Loucy (cell line): ENCODE results near the gene TAS1R3.

Experiments used
- CTCF ChIP-seq: fragments of 200-600 bp; sonication (generic); conservative IDR thresholded peaks from 2 replicates; pipeline ENCODE4 v1.5.1; 2014; ENCODE audit warnings: mild to moderate bottlenecking, antibody characterized with exemption, low read length
- EZH2phosphoT487 ChIP-seq: fragments of 200-600 bp; IDR thresholded peaks from 2 replicates; pipeline ENCODE4 v1.6.1; 2018; ENCODE audit warnings: antibody characterized with exemption, mild to moderate bottlenecking, moderate library complexity, borderline replicate concordance

DNA sequence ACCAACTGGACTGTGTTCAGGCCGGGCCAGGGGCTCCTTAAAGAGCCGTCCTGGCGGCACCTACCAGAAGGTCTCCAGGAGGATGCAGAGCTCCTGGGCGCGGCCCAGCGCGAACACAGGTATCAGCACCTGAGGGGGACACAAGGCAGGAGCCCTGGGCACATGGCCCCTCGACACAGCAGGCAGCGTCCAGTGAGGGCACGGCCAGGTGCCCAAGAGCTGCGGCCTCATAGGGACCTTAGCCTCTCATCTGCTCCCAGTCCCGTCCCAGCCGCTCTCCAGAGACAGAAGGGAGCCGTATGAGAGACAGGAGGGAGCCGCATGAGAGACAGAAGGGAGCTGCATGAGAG lies 16.9 kb upstream of the TAS1R3 start:
- no peak for TF ChIP-seq CTCF
- no peak for TF ChIP-seq EZH2phosphoT487
